Stimulated activated CD4-positive, alpha-beta T cell treated with anti-CD3 and anti-CD28 coated beads, Interleukin-4, amount 100 ng/mL, for 24 hours (primary cell): ENCODE data around the gene GABRD.

ENCODE experiments used
- DNase-seq: peaks from one replicate; pipeline ENCODE4 v3.0.0-alpha.2; 2020

Gene GABRD

DNA sequence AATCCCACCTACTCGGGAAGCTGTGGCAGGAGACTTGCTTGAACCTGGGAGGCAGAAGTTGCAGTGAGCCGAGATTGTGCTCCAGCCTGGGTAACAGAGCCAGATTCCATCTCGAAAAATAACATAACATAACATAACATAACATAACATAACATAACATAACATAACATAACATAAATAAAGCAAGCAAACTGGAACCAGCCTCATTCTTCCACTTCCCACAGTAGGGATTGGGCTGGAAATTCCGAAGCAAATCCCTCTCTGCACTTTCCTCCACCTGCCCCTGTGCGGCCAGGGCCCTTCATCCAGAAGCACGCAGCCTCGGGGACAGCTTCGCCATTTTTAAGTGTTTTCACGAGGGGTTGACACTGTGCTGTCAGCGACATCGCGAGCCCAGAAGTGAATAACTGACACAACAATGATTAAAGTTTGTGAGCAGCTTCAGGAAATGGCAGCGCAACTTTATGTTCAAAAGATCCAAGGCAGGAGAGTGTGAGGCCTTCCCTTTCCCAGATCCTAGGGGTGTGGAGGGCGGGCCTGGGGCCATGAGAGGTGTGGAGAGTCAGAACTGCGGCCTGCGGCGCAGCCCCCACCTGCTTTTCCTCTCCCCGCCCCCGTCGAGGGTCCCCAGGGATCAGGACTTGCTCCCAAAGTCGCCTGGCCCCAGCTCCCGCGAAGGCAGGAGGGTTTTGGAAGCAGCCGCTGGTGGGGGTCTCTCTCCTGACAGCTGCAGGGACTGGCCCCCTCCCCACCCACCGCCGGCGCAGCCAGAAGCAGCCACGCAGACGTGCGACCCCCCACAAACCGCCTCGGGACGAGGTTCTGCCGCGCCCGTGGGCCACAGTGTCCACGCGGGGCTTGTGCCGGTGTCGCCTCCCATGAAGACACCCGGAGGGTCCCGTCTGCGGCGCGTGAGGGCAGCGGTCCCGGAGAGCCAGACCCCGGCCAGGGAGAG lies 651 bp upstream of the GABRD start:
- no peak for DNase-seq

- no peak for DNase-seq
These were observed 595 bp downstream of the GABRD start for GRCh38 chr1:2019571-2020309.

- no peak for DNase-seq
These were observed 1.1 kb downstream of the GABRD start for GRCh38 chr1:2020310-2020655.

DNA sequence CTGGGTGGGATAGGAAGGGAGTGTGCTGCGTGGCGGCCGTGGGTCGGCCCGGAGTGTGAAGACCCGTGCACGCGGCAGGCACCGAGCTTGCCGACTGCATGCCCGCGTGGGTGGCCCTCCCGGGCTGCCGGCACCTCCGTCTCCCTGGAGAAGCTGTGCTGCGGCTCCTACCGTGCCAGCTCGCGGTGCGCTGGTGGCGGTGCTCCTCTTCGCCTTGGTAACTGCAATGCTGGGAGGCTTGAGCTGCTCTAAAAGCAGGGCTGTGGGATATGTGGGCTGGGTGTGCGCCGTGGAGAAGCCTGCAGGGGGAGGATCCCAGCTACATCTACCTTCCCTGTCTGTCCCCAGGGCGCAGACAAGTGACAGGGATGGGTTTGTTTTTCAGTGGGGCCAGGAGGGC lies 2.4 kb downstream of the GABRD start:
- no peak for DNase-seq

DNA sequence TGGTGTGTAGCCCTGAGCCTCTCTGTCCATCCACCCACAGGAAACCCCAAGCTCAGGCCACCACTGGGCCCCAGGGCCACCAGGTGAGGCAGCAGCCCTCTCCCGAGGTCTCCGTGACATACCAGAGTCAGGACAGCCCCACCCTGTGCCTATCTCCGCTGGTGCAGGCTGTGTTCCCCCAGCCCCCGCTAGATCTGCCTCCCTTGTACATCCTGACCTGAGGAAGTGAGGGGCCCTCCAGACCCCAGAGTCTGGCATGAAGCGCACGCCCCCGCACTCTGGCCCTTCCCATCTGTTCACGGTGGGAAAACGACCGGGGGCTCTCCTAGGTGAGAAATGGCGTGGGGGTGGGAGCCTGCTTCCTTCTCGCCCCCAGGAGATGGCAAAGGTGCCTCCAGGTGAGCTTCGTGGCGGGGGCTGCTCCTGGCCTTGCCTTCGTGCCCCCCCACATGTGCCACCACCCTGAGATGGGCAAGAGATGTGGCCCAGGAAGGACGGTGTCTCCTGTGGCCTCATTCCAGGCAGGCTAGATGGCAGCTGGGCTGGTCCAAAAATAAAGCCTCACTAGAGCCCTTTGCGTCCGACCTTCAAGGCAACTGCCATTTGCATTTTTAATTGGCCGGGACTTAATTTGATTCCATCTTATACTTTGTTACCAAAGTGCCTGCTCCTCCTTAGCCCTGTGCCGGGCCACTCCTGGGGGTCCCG lies 3.1 kb downstream of the GABRD start:
- DNase-seq, result no peak

GRCh38 chr1:2023187-2023586 lies 4.0 kb downstream of the GABRD start:
- DNase-seq, result no peak

GRCh38 chr1:2024451-2024850 lies 5.3 kb downstream of the GABRD start:
- no peak for DNase-seq

GRCh38 chr1:2024887-2025286 lies 5.7 kb downstream of the GABRD start:
- no peak for DNase-seq

- DNase-seq, result no peak
These were observed 6.4 kb downstream of the GABRD start for GRCh38 chr1:2025491-2025981.

- no peak for DNase-seq
These were observed 8.9 kb downstream of the GABRD start for GRCh38 chr1:2027961-2028583.

DNA sequence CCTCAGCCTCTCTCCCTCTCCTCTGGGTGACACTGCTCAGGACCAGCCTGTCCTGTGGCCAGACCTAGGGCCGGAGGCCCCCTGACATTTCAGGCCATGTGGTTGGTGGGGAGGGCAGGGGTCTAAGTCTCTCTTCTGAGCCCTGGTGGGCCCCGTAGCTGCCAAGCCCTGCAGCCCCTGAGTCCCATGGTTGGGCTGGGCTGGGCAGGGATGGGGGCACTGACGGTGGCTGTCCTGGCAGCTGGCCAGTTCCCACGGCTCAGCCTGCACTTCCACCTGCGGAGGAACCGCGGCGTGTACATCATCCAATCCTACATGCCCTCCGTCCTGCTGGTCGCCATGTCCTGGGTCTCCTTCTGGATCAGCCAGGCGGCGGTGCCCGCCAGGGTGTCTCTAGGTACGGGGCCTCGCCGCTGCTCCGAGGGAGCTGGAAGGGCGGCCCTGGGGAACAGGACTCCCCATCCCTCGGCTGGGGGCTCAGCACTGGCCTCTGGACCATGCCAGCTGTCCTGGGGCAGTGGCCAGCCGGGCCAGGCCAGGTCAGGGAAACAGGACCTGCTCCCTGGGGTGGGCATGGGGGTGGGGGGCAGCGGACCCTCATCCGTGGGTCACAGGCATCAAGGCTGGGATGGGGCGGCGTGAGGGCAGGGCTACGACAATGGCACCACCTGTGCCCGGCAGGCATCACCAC lies 9.9 kb downstream of the GABRD start:
- DNase-seq, result no peak

GRCh38 chr1:2029561-2029960 lies 10.4 kb downstream of the GABRD start:
- no peak for DNase-seq

DNA sequence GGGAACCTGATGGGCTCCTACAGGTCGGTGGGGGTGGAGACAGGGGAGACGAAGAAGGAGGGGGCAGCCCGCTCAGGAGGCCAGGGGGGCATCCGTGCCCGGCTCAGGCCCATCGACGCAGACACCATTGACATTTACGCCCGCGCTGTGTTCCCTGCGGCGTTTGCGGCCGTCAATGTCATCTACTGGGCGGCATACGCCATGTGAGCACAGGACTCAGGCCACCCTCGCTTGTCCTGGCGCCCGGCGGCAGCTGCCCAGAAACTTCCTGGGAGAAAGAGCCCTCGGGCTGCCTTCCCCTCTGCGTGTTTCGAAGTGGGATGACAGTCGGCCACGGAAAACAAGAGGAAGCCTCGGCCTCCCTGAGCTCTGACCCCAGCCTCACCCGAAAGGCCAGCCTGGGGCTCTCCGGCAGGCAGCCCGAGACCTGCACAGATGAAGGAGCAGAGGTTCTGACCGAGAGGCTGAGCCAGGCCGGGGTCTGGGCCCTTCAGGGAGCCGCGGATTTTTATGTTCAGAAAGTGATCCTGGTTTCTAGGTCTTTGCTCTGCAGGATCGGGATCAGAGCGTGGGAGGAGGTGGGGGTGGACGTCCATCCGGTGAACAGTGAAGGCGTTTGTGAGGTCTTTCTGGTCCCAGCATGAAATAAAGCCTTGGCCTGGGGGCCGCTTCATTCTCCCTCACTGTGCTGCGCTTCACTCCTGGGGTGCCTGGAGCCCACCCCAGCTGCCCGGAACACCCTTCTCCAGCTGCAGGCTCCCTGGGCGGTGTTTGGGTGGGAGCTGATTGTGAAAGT lies 11.1 kb downstream of the GABRD start:
- DNase-seq, result no peak

DNA sequence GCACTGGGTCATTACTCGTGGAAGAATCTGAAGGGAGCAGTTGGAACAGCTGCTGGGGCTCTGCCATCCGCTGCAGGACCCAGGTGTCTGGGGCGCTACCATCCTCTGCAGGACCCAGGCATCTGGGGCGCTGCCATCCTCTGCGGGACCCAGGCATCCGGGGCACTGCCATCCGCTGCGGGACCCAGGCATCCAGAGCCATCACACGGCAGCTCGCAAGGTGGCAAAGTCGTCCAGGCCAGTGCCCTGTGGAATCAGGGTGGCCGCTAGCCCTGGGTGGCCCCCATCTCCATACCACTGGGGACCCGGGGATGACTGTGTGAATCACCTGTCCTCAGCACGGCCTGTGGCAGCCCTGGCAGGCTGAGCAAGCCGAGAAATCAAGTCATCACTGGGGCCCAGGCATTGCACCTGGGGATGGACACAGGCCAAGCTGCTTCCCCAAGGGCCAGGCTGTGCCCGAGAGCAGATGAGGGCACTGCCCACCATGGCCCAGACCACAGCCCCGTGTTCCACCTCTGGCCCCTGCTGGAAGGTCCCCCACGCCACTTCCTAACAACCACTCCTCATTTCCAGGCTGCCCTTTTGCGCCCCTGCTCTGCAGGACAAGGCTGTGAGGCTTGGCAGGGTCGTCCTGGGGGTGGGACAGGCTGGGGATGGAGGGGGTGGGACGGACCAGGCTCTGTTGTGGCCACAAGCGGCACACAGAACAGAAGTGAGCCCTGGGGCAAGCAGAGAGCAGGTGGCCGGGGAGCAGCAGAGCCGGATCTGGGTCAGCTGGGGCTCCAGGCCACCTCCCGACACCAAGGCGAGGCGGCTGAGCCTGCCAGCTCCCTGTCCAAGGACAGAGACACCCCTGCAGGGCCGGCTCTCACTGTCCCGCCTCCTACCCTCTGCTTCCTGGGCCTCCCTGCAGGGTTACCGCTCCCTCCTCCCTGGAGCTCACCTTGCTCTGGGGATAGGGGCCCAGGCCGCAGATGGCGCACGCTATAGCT lies 12.7 kb downstream of the GABRD start:
- DNase-seq, result no peak

GRCh38 chr1:2032737-2033136 lies 13.6 kb downstream of the GABRD start:
- DNase-seq, result no peak

- no peak for DNase-seq
These were observed 14.0 kb downstream of the GABRD start for GRCh38 chr1:2033165-2033564.

DNA sequence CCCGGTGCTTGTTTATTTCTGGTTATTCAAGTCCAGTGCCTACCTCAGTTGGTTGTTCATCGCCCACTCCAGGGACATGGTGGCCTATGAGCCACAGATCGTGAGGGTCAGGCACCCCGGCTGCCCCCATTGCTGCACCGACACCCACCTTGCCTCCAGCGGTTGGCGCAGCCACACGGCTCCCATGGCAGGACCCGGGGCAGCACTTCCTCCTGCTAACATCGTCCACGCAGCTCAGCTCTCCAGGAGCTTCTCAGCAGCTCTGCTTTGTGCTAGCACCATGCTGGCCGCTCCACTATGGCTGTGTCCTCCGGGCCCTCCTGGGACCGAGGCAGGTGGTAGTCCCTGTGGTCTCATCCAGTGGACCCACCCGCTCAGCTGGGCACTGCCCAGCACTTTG lies 17.1 kb downstream of the GABRD start:
- DNase-seq, result no peak

GRCh38 chr1:2037314-2037979 lies 18.3 kb downstream of the GABRD start:
- DNase-seq, result no peak

GRCh38 chr1:2038229-2038628 lies 19.1 kb downstream of the GABRD start:
- DNase-seq, result no peak

DNA sequence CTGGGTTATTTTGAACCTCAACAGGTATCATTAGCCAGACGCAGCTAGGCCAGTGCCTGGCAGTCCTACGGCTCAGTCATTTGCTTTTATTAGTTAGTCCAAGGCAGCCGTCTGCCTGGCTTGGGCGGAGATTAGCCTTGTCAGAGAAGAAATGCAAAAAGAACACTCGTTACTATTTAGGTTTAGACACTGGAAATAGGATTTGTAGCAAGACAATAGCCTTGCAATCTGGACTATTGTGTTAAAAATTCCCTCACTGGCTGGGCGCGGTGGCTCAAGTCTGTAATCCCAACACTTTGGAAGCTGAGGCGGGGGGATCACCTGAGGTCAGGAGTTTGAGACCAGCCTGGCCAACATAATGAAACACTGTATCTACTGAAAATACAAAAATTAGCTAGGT lies 20.1 kb downstream of the GABRD start:
- no peak for DNase-seq
